NCI-H146 (cell line): Measurements from ENCODE around the gene NENF.
"Not testable (repeated sequence)": the region's sequence is repeated elsewhere in the genome, so short reads cannot be mapped to it uniquely, and the experiment has no call there.

Experiments used
- DNase-seq: peaks from one replicate; lab custom pipeline; 2025; lab: John Stamatoyannopoulos, UW

The NENF gene

DNA sequence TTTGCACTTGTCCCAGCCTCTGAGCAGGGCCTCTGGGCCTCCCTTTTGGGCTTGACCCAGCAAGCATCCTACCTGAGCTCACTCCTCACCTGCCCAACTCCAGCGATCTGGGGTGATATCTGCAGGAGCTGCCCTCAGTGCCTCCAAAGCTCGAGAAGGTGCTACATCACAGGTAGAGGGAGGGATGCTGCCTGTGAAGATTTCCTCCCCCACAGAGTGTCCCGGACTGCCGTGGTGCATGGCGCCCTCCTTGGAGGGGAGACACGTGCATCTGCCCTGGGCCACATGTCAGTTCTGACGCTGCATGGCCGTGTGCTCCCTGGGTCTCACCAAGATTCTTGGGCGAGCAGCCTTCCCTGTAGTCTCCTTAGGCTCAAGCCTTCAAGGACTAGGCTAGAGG is 27.7 kb downstream of the NENF start:
- DNase-seq: no peak

DNA sequence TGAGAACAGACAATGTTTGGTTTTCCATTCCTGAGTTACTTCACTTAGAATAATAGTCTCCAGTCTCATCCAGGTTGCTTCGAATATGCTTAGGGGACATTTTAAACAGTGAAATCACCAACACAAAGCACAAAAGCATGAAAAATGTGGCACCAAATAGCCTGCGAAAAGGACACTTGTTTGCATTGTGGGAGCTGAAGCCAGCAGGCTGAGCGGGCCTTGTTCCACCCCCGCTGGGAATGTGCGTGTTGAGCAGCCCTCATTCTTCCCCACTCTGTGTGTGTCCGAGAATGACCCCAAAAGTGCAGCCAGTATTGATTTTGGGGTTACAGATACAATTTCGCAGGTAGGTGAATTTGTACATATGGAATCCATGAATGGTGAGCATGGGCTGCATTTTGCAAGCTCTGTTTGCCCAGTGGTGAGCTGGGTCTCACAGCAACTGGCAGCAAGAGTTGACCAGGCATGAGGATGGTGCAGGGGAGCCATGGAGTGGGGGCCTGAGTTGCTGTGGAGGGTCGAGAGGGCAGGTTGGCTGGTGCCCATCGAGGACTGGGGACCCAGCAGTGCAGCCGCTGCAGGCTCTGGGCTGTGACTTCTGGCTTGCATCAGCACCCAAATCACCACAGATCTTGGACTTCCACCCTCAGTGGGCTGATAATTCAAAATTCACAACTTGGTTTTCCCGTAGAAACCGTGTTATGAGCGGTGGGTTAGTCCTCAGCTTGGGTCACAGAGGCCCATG is 29.4 kb downstream of the NENF start:
- DNase-seq: no peak

DNA sequence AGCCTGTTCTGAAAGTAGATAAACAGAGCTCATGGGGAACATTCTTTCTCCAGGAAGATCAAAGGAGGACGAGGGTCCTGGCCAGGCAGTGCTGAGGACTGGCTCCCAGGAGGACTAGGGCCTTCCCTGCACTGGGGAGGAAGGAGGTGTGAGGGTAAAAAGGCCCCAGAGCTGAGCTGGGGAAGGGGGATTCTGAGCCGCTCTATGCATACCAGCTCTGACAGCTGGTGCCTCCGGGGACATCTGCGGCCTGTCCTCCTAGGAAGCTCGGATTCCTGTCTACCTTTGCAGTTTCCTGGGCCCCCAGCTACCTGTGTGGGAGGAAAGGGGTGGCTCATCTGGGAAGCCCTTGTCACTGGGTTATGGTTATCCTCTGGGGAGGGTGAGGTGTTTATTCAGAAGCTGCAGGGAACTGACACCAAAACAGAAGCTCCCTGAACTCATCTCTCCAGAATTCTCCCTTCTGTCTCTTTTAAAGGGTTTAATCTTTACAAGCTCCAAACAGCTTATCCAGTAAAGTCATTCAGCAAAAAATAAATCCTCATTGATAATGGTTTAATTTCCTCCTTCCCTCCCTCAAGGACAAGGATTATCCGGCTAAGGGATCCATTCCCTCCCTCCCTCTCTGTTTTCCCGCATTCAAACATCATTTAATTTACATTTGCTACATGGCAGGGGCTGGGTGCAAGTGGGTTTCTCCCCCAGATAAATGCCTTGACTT is 31.0 kb downstream of the NENF start:
- no peak for DNase-seq

DNA sequence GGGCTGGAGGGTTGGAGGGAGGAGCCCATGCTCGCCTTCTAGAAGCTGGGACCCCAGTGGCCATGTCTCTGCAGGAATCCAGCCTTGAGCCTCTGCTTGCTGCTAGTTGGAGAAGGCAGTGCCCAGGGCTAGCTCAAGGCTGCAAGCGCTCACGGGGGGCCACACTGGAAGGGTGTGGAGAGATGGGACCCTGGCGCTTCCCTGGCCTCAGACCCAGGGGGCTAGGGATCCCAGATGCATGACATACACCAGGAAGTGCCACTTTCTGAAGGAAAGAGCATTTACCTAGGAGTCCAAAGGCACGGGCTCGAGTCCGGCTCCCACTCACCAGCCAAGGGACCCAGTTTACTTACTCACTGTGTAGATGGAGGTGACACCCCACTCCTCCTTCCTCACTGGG is 32.6 kb downstream of the NENF start:
- no peak for DNase-seq

DNA sequence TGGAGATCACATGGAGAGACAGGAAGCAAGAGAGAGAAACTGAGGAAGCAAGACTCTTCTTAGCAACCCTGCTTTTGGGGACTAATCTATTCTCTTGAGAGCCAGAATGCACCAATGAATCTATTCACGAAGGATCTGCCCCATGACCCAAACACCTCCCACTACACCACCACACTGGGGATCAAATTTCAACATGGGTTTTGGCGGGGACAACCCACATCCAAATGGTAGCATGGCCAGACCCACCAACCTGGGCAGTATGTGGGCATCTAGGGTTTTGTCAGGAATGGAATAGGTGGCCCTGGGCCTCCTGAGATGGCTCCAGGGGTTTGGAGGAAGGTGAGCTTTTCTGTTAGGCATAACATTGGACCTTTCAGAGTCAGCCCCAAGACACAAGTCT is 33.7 kb downstream of the NENF start:
- DNase-seq: no peak

DNA sequence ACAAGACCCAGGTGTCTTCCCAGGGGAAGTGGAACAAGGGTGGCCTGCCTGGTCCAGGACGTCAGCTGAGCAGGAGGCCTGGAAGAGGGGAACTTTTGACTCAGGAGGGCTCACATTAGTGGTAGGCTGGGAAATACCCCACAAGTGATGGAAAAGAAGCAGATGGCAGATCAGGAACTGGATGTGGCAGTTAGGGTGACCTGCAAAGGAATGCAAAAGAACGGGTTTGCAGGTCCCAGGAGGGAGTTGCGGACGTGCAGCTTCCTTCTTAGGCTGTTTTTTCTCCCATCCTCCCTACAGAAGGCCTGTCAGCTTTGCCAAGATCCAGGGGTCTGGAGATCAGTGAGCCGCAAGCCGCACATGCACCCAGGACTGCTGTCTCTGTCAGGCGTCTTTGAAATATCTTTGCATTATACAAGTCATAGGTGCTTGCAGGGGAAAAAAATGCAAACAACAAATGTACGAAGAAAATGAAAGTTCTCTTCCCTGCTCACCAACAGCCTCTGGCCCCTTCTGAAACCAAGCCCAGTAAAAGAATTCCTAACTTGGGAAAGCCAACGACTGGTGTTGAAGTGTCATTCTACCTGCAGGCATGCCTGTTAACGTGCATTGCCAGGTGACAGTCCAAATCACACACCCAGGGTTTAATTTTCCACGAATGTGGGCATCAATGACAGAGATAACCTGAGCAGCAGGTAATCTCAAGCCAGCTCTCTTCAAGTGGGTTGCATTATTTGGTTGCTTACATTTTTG is 34.4 kb downstream of the NENF start:
- DNase-seq: no peak

DNA sequence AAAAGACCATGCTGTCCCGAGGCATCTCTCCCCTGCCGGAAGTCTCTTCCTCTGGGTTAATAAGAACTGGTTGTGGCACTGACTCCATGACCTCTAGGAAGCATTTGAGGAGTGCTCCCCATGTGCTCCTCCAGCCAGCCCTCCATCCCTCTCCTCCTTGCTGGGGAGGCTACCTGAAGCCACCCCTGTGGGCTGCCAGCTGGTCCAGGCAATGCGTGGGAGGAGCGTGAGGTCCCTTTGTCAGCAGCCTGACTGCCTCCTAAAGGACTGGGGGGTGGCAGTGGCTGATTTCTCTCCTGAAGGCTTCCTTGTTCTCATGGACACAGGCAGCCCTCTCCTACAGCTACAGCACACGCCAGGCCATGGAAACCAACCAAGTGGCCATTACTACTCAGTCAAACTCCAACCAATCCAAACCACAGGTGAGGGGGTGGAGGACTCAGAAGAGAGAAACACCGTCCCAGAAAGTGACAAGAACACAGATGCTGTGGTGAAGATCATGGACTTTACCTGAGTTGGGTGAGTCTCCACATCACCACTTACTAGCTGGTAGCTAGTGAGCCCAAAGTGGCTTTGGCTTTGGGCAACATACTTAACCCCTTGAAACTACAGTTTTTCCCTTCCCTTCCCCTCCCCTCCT is 35.2 kb downstream of the NENF start:
- peak; percentile 30 for DNase-seq

DNA sequence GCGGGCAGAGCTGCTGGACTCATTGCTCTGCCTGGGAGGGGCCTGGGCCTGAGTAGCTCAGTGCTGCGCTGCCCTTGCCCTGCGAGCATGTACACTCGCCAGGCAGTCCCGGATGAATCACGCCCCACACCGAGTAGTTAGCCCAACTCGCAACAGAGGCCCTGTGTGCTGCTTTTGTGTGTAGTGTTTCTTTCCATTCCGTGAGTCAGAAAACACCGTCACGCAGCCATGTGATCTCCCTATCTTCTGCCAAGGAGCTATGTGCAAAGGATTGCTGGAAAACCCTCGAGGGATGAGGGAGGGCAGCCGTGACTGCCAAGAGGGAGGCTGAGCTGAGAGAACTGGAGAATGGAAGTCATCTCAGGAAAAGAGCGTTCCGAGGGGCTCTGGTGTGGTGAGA is 37.3 kb downstream of the NENF start:
- no peak for DNase-seq

DNA sequence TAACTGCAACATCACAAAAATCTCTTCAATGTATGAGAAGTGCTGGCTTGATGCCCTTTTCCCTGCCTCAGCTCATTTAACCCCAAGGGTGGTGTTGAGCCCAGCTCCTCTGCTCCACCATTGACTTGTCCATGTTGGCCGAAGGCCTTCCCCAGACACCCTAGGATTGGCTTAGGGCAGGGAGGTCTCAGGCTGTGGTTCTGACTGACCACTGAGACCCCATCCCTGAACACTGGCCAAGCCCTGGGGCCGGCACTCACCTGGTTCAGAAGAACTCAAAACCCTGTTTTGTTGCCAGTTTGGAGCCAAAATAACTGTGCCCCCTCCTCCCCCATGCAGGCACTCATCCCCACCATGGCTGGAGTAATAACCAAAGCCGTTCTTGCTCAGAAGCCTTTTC is 38.6 kb downstream of the NENF start:
- no peak for DNase-seq

DNA sequence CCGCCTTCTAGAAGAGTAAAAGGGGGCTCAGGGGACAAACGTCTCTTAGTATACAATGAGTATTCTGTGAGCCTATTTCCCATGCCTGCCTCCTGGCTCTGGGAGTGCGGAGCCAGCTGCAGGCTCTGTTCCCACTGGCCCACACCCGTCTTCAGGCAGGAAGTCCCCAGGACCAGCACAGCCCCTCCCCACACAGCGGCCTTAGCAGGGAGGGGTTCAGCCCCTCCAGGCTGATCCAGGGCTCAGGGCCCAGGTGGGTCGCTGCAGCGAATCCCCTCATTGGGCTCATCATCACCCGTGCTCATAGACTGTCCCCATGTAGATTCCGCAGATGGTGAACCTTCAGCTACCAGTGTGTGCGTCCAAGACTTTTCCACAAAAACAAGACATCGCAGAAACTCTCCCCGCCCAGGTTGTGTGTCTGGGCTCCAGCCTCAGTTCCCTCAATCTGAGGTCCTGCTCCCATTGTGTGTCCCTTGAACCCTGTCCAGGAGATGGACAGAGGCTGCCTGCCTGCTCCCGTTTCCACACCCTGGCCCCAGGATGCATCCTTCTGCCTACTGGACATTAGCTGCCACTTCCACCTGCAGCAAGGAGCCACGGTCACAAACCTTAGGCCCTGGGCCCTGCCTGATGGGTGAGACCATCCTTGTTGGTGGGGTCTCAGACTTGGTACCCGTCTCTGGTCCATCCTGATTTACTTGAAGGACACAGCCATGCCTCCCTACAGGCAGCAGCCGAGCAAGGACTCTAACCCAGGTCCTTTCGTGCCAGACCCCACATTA is 39.4 kb downstream of the NENF start:
- no peak for DNase-seq

DNA sequence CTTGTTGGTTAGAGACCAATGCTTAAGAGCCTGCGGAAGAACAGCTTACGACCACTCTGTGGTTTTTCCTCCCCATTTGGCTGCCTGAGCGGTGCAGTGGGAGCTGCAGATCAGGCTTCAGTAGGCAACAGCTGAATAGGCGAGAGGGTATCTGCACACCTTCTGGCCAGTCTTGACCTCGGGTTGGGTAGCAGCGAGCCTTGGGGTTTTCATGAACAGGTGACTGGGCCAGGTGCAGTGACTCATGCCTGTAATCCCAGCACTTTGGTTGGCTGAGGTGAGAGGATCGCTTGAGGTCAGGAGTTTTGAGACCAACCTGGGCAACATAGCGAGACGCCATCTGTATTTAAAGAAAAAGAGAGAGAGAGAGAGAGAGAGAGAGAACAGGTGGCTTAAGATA is 41.0 kb downstream of the NENF start:
- peak; percentile 42 for DNase-seq

DNA sequence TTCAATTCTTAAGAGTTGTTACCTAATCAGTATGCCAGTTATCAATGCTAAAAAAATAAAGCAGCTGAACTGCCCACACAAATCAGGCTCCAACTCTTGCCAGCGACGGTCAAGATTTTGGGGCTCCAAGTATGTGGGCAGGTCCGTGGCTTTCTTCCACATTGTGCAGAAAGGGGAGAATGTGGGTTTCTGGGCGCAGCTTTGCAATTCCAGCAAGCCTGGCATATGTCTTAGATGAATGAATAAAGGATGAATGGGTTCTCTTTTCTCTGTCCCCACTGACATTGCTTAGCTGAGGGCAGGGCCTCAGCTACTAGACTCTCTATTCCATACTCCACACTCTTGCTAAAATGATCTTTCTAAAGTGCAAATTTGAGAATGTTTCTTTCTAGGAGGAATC is 42.4 kb downstream of the NENF start:
- no peak for DNase-seq

DNA sequence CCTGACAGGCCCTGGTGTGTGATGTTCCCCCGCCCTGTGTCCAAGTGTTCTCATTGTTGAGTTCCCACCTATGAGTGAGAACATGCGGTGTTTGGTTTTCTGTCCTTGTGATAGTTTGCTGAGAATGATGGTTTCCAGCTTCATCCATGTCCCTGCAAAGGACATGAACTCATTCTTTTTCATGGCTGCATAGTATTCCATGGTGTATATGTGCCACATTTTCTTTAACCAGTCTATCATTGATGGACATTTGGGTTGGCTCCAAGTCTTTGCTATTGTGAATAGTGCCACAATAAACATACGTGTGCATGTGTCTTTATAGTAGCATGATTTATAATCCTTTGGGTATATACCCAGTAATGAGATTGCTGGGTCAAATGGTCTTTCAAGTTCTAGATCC is 43.1 kb downstream of the NENF start:
- not testable (repeated sequence) for DNase-seq

DNA sequence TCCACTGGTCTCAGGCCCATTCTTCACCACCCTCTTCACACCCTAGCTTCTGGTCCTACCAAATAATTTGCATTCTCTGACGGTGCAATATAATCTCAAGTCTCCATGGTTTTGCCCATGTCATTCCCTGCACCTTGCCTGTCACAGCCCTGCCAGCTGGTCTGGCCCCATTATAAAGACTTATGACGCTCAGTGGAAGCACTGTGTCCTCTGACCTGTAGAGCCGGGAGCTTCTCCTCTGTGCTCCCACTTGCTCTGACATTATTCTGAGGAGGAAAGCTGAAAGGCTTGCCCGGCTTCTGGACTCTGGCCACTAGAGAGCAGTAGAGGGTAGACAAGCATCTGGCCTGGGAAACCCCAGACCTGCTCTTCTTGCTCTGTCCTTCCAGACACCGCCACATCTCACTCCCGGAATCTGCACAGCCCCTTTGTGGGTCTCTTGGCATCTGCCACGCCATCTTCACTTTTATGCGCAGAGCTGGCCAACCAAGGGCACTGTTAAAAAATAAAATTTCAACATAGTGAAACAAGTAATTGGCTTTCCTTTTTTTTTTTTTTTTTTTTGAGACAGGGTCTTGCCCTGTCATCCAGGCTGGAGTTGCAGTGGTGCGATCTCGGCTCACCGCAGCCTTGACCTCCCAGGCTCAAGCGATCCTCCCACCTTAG is 44.4 kb downstream of the NENF start:
- DNase-seq: peak; percentile 85

DNA sequence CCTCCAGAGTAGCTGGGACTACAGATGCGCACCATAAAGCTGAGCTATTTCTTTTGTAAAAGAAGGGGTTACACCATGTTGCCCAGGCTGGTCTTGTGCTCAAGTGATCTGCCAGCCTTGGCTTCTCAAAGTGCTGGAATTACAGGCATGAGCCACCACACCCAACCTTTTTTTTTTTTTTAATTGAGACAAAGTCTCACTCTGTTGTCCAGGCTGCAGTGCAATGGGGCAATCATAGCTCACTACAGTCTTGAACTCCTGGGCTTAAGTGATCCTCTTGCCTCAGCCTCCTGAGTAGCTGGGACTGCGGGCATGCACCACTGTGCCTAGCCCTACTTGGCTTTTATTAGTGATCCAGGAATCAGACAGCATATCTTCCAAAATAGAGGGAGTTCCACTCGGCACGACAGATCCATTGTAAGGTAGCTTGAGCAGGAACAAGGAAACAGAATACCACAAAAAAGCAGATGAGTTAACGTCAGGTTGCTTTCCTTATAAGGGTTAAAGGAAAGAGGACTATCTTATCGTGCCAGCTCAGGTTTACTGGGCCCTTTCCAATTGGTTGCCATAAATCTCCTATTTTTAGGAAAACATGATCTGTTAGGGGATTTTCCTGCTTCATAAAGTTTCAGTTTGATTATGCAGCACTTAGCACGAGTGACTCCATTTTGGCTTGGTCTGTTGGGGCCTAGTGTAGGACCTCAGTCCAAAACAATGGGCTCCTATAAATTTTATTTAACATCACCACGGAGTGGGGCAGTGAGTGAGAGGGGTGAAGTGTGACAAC is 45.2 kb downstream of the NENF start:
- no peak for DNase-seq

DNA sequence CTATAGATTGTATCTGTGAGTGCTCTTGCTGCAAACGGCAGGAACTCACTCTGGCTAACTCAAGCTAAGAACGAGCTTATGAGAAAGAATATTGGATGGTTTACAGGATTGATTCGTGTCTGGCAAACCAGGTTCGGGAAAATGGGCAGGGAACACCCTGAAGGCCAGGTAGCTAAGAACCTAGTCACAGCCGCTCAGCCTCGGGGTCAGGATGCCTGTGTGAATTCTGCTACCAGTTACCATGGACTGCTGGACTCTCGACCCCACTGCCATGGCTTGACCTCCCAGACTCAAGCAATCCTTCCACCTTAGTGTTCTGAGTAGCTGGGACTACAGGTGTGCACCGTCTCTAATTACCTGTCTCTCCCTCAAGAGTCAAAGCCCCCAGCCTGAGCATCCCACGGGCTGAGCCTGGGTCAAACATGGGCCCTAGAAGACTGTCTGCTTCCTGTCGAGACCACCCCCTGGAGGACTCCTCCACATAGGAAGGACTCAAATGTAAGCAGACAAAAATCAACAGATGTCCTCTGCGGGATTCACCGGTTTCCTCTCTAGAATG is 45.8 kb downstream of the NENF start:
- DNase-seq: no peak

DNA sequence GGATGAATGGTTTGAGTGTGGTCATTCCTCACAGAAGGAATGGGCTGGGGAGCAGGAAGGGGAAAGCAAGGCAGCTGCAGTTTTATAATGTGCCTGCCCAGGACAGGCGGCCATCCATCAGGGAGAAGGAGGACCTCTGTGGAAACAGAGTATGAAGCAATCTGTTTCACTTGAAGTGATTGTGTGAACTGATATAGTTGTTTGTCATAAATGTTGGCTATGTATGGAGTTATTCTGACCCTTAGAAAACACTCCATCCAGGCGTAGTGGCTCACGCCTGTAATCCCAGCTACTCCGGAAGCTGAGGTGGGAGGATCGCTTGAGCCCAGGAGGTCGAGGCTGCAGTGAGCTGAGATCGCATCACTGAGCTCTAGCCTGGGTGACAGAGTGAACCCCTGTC is 46.5 kb downstream of the NENF start:
- DNase-seq: no peak

DNA sequence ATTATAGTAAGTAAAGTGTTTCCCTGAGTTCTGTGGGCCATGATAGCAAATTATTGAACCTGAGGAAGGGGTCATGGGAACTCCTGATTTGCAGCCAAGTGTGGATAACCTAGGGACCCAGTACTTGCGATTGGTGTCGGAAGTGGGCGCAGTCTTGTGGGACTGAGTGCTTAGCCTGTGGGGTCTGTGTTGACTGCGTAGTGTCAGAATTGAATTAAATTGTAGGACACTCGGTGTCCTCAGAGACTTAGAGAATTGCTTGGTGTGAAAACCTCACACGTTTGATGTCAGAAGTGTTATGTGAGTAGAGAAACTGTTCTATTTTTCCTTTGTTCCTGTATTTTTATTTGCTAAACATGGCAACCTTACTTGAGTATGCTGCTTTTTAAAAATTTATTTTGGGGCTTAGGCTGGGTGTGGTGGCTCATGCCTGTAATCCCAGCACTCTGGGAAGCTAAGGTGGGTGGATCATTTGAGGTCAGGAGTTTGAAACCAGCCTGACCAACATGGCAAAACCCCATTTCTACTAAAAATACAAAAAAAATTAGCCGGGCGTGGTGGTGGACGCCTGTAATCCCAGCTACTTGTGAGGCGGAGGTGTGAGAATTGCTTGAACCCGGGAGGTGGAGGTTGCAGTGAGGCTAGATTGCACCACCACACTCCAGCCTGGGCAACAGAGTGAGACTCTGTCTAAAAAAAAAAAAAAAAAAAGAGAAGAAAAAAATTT is 48.2 kb downstream of the NENF start:
- not testable (repeated sequence) for DNase-seq

DNA sequence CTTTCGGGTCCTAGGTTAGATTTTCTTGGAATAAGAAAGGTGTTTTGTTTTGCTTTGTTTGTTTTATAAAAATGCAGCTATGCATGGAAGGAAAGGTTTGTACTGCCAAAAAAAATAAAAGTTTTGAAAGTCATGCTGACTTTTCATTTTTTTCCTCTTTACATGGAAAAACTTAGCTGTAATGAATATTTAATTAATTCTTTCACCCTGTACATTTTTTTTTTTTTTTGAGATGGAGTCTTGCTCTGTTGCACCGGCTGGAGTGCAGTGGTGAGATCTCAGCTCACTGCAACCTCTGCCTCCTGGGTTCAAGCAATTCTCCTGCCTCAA is 48.7 kb downstream of the NENF start:
- no peak for DNase-seq
